Measurements from ENCODE around the gene C5orf52. TPM values are rescaled to one million over a fixed set of nuclear protein-coding genes. Genes with fewer than 3 reads are reported as not detected.
"Not testable (repeated sequence)": the region's sequence is repeated elsewhere in the genome, so short reads cannot be mapped to it uniquely, and the experiment has no call there.

Gene C5orf52
- total RNA-seq, 2 donors from 2014 or later: not detected

DNA sequence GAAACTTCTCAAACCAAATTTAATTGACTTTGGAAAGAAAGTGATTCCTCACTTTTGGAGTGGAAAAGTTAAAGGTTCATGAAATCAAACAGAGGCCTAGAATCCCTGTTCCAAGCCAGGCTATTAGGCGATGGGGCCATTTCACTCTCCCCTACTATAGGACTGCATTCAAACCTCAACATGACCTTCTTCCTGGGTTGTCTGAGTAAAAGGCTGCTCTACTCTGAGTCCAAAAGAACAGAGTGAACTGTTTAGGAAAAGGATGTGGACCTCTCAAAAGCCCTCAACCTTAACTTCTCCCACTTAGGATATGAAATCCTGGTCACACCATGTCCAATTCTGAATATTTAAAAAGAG is 15.8 kb downstream of the C5orf52 start:
- H3K36me3 Mint-ChIP-seq: no peaks in the 10 kb centered on the region
- H3K9me3 Mint-ChIP-seq: no peaks in the 10 kb centered on the region
- H3K4me1 Mint-ChIP-seq (ENCODE audit: low read depth in 2 of 2): no peaks in the 10 kb centered on the region
- no peak overlapping the region for H3K4me3 Mint-ChIP-seq
- DNase-seq (ENCODE audit: low spot score): no peak
- H3K27me3 Mint-ChIP-seq: peaks cover 0 to 8% of the 10 kb centered on the region in 2 donors
- no peak for ATAC-seq
- no peak overlapping the region for H3K27ac Mint-ChIP-seq

DNA sequence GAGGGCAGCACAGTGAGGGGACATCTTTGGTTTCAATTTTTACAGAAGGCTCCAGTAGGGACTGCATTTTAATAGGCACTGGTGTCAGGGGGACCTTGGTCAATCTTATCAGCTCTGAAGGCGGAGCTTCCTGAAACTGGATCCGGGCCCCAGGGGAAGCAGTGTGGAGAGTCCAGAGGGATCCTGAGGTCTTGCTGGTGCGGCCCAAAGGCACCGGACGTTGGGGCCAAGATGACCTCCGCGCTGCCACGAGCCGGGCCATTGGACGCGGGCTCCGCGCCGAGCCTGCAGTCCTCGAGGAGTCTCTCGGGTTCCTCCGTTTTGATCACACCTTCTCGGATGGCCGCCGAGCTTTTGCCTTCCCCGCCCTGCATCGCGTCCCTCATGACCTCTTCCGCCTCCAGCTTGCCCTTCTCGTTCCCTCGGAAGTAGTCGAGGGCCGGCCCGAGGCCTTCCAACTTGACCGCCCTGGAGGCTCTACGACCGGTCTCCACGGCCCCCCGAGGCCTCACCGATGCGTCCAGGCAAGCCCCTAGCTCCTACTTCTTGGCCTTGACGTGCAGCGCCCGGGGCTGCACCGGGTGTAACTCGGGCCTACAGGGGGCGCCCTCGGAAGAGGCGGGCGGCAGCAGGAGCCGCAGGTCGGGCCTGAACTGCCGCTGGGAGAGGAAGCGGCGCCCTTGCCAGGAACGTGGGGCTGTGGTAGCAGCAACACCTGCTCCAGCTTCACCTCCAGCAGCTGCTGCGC is 18.8 kb downstream of the C5orf52 start:
- Mint-ChIP-seq H3K27ac (no peak overlapping the region), H3K4me3 (no peak overlapping the region), H3K9me3 (no peaks in the 10 kb centered on the region), H3K36me3 (no peaks in the 10 kb centered on the region), H3K4me1 (ENCODE audit: low read depth in 2 of 2) (peaks cover 0 to 2% of the 10 kb centered on the region in 2 donors), H3K27me3 (peaks cover 7 to 11% of the 10 kb centered on the region in 2 donors)
- ATAC-seq (peak in 1 of 2 donors; percentile 70), DNase-seq (ENCODE audit: low spot score) (no peak)

DNA sequence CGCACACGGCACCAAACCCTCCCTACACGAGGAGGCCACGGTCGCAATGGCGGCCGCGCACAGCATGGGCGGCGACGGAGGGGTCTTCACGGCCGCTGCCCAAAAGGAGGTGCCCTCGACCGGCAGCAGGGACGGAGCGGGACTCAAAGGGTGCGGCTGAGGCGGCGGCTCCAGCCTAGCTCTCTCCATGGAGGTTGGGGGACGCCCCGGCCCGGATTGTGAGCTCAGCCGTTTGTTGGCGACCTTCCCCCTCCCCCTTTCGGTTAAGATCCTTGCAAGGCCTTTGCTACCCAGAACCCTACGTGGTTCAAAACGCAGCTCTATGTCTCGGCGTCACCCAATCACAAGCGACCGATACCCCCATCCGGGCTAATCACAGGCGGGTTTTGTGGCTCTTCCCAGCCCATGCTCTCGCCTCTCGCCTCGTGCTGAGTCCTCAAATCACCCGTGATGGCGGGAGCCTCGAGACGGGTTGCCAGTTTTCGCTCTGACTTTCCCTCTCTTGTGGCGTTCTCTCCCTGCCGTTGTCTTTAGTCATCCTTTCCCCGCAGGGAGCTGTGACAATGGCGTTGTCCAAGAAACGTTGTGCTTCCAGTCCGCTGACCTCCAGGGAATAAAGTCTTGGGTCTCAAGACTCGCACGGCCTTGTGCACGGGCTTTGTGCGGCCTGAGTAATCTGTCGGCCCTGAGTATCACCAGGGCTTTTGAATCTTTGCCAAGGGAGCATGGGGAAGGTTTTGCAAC is 19.5 kb downstream of the C5orf52 start:
- Mint-ChIP-seq H3K27ac (no peak overlapping the region), H3K36me3 (no peaks in the 10 kb centered on the region), H3K4me3 (no peak overlapping the region), H3K9me3 (no peaks in the 10 kb centered on the region), H3K4me1 (ENCODE audit: low read depth in 2 of 2) (peaks cover 0 to 3% of the 10 kb centered on the region in 2 donors), H3K27me3 (peaks cover 7 to 11% of the 10 kb centered on the region in 2 donors)
- DNase-seq (ENCODE audit: low spot score) (no peak), ATAC-seq (peak in 1 of 2 donors; percentile 45)

DNA sequence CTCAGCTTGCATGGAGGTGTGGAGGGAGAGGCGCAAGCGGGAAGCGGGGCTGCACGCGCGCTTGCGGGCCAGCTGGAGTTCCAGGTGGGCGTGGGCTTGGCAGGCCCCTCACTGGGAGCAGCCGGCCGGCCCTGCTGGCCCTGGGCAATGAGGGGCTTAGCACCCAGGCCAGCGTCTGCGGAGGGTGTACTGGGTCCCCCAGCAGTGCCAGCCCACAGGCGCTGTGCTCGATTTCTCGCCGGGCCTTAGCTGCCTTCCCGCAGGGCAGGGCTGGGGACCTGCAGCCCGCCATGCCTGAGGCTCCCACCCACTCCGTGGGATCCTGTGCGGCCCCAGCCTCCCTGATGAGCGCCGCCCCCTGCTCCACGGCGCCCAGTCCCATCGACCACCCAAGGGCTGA is 22.5 kb downstream of the C5orf52 start:
- DNase-seq (ENCODE audit: low spot score); ATAC-seq; H3K9me3 Mint-ChIP-seq; H3K4me3 Mint-ChIP-seq; H3K4me1 Mint-ChIP-seq (ENCODE audit: low read depth in 2 of 2); H3K27ac Mint-ChIP-seq: not testable (repeated sequence)
- Mint-ChIP-seq H3K27me3 (peaks cover 15 to 17% of the 10 kb centered on the region in 2 donors), H3K36me3 (peaks cover 12% of the 10 kb centered on the region)

DNA sequence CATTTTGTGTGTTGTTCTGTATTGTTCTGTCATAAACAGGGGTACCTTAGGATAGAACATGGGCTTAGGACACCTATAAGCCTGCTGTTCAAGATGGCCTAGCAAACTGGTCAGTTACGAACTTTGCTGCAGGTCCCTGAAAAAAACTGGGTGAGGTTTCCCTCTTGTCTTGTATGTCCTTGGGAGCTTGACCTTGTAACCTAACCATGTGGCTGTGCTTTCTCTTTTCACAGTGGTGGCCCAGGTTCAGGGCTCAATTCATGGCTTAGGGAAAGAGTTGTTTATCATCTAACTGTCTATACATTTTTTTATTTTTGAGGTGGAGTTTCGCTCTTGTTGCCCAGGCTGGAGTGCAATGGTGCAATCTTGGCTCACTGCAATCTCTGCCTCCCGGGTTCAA is 24.8 kb downstream of the C5orf52 start:
- not testable (repeated sequence) for ATAC-seq; H3K4me3 Mint-ChIP-seq; H3K4me1 Mint-ChIP-seq (ENCODE audit: low read depth in 2 of 2); H3K9me3 Mint-ChIP-seq; DNase-seq (ENCODE audit: low spot score); H3K27ac Mint-ChIP-seq
- Mint-ChIP-seq H3K27me3 (peaks cover 15 to 17% of the 10 kb centered on the region in 2 donors), H3K36me3 (peaks cover 12% of the 10 kb centered on the region)

DNA sequence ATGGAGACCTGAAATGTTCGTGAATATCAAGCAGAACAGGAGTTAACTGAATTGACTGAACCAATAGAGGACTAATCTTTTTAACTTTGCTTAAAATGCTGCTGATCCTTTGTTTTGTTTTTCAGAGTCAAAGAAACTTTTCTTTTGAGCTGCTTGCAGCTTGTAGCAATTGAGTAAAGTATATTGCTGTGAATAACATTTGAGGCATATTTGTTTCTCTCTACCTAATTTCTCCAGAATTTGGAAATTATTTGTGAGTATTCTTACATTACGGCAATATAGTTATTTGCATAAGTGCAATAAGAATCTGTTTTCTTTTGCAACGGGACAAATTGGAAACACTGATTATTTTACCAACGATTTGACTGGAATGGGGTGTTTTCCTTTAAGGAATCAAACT is 27.3 kb downstream of the C5orf52 start:
- peaks cover 8 to 10% of the 10 kb centered on the region in 2 donors for H3K27me3 Mint-ChIP-seq
- not testable (repeated sequence) for H3K4me1 Mint-ChIP-seq (ENCODE audit: low read depth in 2 of 2); H3K4me3 Mint-ChIP-seq; DNase-seq (ENCODE audit: low spot score); H3K27ac Mint-ChIP-seq; H3K9me3 Mint-ChIP-seq; ATAC-seq
- H3K36me3 Mint-ChIP-seq: peaks cover 12% of the 10 kb centered on the region

DNA sequence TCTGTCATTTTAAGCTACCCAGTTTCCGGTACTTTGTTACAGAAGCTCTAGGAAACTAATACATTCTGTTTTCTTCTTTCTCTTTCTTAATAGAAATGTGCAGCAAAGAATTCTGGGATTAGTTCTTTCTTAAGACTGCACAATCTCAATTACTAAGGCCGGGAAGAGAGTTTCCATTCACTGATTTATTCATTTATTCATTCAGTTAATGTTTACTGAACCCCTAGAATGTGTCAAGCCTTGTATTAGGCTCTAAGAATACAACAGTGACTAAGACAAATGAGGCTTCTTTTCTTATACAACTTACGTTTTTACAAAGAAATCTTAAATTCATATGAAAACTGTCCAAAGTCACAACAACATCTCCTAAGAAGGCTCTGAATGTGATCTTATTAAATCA is 32.4 kb downstream of the C5orf52 start:
- Mint-ChIP-seq H3K27me3 (peaks cover 0 to 9% of the 10 kb centered on the region in 2 donors), H3K27ac (no peak overlapping the region), H3K4me3 (no peak overlapping the region), H3K4me1 (ENCODE audit: low read depth in 2 of 2) (no peaks in the 10 kb centered on the region), H3K36me3 (peaks cover 1% of the 10 kb centered on the region), H3K9me3 (no peaks in the 10 kb centered on the region)
- DNase-seq (ENCODE audit: low spot score) (no peak), ATAC-seq (no peak)

DNA sequence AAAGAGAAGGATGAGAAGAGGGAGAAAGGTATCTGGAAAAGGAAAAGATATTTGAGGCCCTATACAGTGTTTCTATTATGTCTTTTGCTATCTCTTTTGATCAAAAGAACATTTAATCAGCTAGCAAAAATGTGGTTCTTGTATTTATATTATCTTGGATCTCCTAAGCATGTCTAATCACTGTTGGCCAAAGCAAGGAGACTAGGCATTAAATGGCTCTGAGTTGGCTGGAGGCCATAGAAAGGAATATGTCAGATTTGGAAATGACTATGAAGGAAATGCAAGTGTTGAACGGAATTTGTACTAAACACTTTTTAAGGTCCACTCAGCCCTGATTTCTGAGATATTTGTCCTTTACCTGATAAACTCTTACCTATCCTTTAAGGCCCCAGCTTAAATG is 37.5 kb downstream of the C5orf52 start:
- Mint-ChIP-seq H3K27ac (no peak overlapping the region), H3K9me3 (no peaks in the 10 kb centered on the region), H3K36me3 (no peaks in the 10 kb centered on the region), H3K4me1 (ENCODE audit: low read depth in 2 of 2) (peaks cover 7 to 23% of the 10 kb centered on the region in 2 donors), H3K27me3 (peaks cover 0 to 5% of the 10 kb centered on the region in 2 donors), H3K4me3 (no peak overlapping the region)
- no peak for ATAC-seq
- DNase-seq (ENCODE audit: low spot score): no peak

DNA sequence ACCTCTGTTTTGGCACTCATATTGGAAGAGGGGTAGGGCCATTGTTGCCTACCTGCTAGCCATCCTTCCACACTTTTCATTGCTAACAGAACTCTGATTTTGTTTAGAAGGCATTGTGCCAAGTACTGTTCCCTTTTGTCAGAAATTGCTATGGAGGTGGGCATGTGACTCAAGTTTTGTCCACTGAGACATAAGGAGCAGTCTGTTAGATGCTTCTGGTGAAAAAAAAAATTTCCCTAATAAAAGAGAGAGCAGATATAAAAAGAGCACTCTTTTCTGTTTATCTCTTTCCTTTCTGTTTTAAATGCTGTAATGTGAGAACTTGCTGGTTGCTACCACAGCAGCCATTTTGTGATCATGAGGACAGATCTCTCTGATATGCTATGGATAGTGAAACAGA is 38.0 kb downstream of the C5orf52 start:
- H3K4me1 Mint-ChIP-seq (ENCODE audit: low read depth in 2 of 2): peaks cover 12 to 27% of the 10 kb centered on the region in 2 donors
- no peaks in the 10 kb centered on the region for H3K36me3 Mint-ChIP-seq
- no peak for DNase-seq (ENCODE audit: low spot score)
- no peak overlapping the region for H3K27ac Mint-ChIP-seq
- H3K9me3 Mint-ChIP-seq: no peaks in the 10 kb centered on the region
- ATAC-seq: no peak
- no peak overlapping the region for H3K4me3 Mint-ChIP-seq
- H3K27me3 Mint-ChIP-seq: peaks cover 0 to 5% of the 10 kb centered on the region in 2 donors

DNA sequence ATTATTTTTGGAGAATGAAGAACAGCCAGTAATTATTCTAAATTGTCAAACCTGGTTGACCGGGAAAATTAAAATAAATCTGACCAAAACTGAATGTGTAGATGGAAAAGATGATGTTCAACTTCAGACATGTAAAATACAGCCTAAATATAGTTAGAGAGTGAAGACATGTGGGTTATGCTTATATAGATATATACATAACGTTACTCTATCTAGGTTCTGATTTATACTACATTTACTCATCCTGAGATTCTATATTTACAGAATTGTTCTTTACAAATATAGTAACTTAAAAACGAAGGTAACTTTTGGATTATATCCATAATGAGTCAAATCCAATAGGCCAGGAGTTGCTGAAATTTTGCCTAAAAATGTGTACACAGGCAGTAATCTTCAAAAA is 39.1 kb downstream of the C5orf52 start:
- peaks cover 0 to 2% of the 10 kb centered on the region in 2 donors for H3K27me3 Mint-ChIP-seq
- peak overlapping the region; percentile 53 for H3K4me3 Mint-ChIP-seq
- no peaks in the 10 kb centered on the region for H3K9me3 Mint-ChIP-seq
- DNase-seq (ENCODE audit: low spot score): no peak
- H3K4me1 Mint-ChIP-seq (ENCODE audit: low read depth in 2 of 2): peaks cover 17 to 35% of the 10 kb centered on the region in 2 donors
- no peaks in the 10 kb centered on the region for H3K36me3 Mint-ChIP-seq
- ATAC-seq: peak in 1 of 2 donors; percentile 59
- H3K27ac Mint-ChIP-seq: peak overlapping the region in 1 of 2 donors; percentile 30

DNA sequence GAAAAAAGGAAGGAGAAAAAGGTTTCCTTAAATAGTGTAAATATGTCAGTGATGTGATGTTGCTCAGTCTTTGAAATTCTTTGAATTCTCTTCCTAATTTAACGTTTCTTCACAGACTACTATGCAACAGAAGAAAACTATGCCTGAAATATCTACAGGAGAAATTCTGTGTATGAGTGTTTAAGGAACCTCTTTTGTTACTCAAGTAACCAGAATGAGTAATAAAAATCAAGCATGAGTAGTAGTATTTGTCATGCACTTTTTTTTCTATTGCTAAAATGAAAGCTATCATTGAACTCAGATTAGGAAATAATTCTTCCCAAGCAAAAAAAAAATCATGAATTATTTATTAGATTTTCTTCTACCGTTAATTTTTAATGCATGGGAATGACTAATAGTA is 39.5 kb downstream of the C5orf52 start:
- ATAC-seq (peak; percentile 67 to 79), DNase-seq (ENCODE audit: low spot score) (no peak)
- H3K4me1 Mint-ChIP-seq (ENCODE audit: low read depth in 2 of 2): peaks cover 17 to 35% of the 10 kb centered on the region in 2 donors
- H3K27me3 Mint-ChIP-seq: peaks cover 0 to 2% of the 10 kb centered on the region in 2 donors
- H3K36me3 Mint-ChIP-seq: no peaks in the 10 kb centered on the region
- peak overlapping the region in 1 of 2 donors; percentile 30 for H3K27ac Mint-ChIP-seq
- peak overlapping the region; percentile 53 for H3K4me3 Mint-ChIP-seq
- no peaks in the 10 kb centered on the region for H3K9me3 Mint-ChIP-seq

DNA sequence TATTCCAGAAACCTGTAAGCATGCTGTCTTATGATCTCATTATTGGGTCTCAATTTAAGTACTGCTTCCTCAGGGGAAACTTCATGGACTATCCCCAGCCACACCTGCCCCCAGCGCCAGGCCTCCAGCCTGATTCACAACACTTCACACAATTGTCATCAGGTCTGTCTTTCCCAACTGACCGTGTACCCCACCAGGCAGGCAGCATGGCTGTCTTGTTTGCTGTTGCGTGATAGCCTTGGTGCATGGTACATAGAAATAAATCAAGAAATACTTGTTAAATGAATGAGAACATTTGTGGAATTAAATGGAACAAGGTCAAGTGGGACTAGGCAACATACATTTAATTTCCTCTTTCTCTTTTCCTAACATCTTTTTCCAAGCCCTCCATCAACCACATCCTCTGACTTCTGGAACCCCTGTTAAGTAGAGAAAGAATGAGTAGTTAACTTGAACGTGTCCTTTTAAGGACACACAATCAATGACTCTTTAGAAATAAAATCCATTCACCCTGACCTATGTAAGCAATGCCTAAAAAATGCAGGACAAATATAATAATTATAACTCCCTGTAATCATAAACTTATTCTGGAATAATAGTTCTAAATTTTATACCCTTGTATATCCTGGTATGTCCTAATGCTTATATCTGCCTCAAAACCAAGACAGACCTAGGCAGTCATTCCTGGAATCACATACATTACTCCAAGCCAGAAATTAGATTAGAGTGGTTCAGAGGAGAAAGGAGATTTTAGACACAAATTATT is 42.7 kb downstream of the C5orf52 start:
- Mint-ChIP-seq H3K4me1 (ENCODE audit: low read depth in 2 of 2) (peaks cover 29 to 55% of the 10 kb centered on the region in 2 donors), H3K27me3 (no peaks in the 10 kb centered on the region), H3K36me3 (no peaks in the 10 kb centered on the region), H3K9me3 (no peaks in the 10 kb centered on the region), H3K4me3 (peak overlapping the region; percentile 28), H3K27ac (peak overlapping the region; percentile 66 to 68)
- no peak for ATAC-seq
- no peak for DNase-seq (ENCODE audit: low spot score)

DNA sequence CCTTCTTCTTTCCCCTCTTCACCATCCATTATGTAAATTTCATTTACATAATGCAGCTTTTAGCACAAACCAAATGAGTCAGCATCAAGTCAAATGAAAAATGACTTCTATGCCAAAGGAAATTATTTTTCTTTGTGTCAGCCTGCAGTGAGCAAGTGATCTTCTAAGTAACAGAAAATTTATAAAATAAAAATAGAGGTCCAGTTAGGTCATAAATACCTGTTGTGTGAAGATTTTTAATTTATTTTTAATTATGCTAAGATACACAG is 43.2 kb downstream of the C5orf52 start:
- Mint-ChIP-seq H3K27ac (peak overlapping the region; percentile 66 to 68), H3K4me3 (peak overlapping the region; percentile 28), H3K36me3 (no peaks in the 10 kb centered on the region), H3K9me3 (no peaks in the 10 kb centered on the region), H3K27me3 (no peaks in the 10 kb centered on the region), H3K4me1 (ENCODE audit: low read depth in 2 of 2) (peaks cover 29 to 55% of the 10 kb centered on the region in 2 donors)
- DNase-seq (ENCODE audit: low spot score) (no peak), ATAC-seq (no peak)

DNA sequence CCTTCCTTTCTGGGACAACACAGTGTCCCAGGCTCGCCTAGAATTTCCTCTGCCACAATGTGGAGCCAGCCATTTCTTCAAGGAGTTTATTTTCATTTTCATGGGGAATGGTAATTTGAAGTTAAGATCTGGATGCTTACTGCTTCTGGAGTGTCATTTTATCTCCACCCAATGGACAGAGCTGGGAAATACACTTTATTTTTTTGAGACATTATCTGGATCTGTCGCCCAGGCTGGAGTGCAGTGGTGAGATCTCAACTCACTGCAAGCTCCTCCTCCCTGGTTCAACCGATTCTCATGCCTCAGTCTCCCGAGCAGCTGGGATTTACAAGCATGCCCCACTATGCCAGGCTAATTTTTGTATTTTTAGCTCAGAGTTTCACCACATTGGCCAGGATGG is 47.2 kb downstream of the C5orf52 start:
- H3K4me1 Mint-ChIP-seq (ENCODE audit: low read depth in 2 of 2): peaks cover 26 to 36% of the 10 kb centered on the region in 2 donors
- ATAC-seq (peak; percentile 77 to 78), DNase-seq (ENCODE audit: low spot score) (no peak)
- peak overlapping the region; percentile 51 for H3K4me3 Mint-ChIP-seq
- peaks cover 0 to under 1% of the 10 kb centered on the region in 2 donors for H3K27me3 Mint-ChIP-seq
- H3K36me3 Mint-ChIP-seq: no peaks in the 10 kb centered on the region
- H3K9me3 Mint-ChIP-seq: no peaks in the 10 kb centered on the region
- peak overlapping the region; percentile 69 to 85 for H3K27ac Mint-ChIP-seq
